Gastroesophageal sphincter (tissue), 3 donors: ENCODE data around the gene NAPSA.

ENCODE experiments used
- CTCF ChIP-seq, 4 experiments: fragments of 200-600 bp in 2 of 4; fragments of 450-650 bp in 2 of 4; sonication (generic) in 1 of 4; IDR thresholded peaks; one replicate each; pipeline ENCODE4 v1.5.1; 2017 to 2019; ENCODE audit warnings: antibody characterized with exemption in 4 of 4, mild to moderate bottlenecking in 2 of 4, moderate library complexity in 2 of 4
- EP300 ChIP-seq: sonication (generic); formaldehyde crosslinking; IDR thresholded peaks from one replicate; pipeline ENCODE4 v1.6.1; 2017; ENCODE audit warnings: antibody characterized with exemption, mild to moderate bottlenecking
- POLR2A ChIP-seq, 2 donors: fragments of 450-650 bp; IDR thresholded peaks; one replicate each; pipeline ENCODE4 v1.6.1; 2017; ENCODE audit warnings: antibody characterized with exemption in 2 of 2, mild to moderate bottlenecking in 2 of 2, moderate library complexity in 1 of 2
- POLR2AphosphoS5 ChIP-seq: sonication (generic); formaldehyde crosslinking; IDR thresholded peaks from one replicate; pipeline ENCODE4 v1.6.1; 2017; ENCODE audit warnings: antibody characterized with exemption

- TF ChIP-seq CTCF (IDR thresholded peaks at IDR 0.05) (no peak), EP300 (no peak), POLR2A (IDR thresholded peaks at IDR 0.05) (no peak), POLR2AphosphoS5 (no peak)
These were observed 56.4 kb downstream of the NAPSA start for GRCh38 chr19:50308991-50309390.
